GM12873 (cell line): Measurements from ENCODE around the gene ADORA2A.

ENCODE experiments used
- CTCF ChIP-seq: IDR thresholded peaks from 2 replicates; pipeline ENCODE4 v1.5.1; 2012; ENCODE audit warnings: low read depth, mild to moderate bottlenecking, moderate library complexity, low read length, control low read depth; ENCODE audit not compliant: insufficient read depth; ENCODE audit errors: missing control alignments

Gene ADORA2A

GRCh38 chr22:24485608-24486007 lies 58.2 kb downstream of the ADORA2A start:
- peak; percentile 33 for TF ChIP-seq CTCF

- TF ChIP-seq CTCF = no peak
These were observed 59.1 kb downstream of the ADORA2A start for GRCh38 chr22:24486501-24486921.

- no peak for TF ChIP-seq CTCF
These were observed 61.6 kb downstream of the ADORA2A start for GRCh38 chr22:24489011-24489410.
